ENCODE data around the gene USP49. TPM values are rescaled to one million over a fixed set of nuclear protein-coding genes. Genes with fewer than 3 reads are reported as not detected.

USP49 gene
- total and polyA plus RNA-seq, 2 of the 13 experiments (the other 11 are each of a cell fraction or from before 2014, with no cell fraction given): 2.9 to 4.3 TPM

- Histone ChIP-seq H3K4me2 (ENCODE audit: low read depth, low read length) (no peak overlapping the region), H3K79me2 (ENCODE audit: insufficient read depth, low read length) (no peaks in the 10 kb centered on the region), H3K9me3 (ENCODE audit: low read length) (no peaks in the 10 kb centered on the region), H3K4me1 (ENCODE audit: insufficient read depth, low read length) (no peaks in the 10 kb centered on the region), H3K4me3 (replicated peaks in 1 of 3; ENCODE audit: insufficient read depth in 1 of 3, low read depth in 2 of 3, low read length in 3 of 3) (no peak overlapping the region), H3K36me3 (replicated peaks in 1 of 2; ENCODE audit: control insufficient read depth in 1 of 2, insufficient read depth in 2 of 2, low read length in 2 of 2) (no peaks in the 10 kb centered on the region), H3K27ac (ENCODE audit: extremely low read length, insufficient read depth, low read length) (no peak overlapping the region), H3K27me3 (ENCODE audit: control insufficient read depth in 1 of 2, insufficient read depth in 2 of 2, low read length in 2 of 2) (no peaks in the 10 kb centered on the region; a peak in 1 of 5 replicates), H3K9ac (ENCODE audit: insufficient read depth, low read depth, low read length) (no peak overlapping the region), H2AFZ (ENCODE audit: low read length) (no peak overlapping the region), H4K20me1 (ENCODE audit: insufficient read depth, low read length) (no peaks in the 10 kb centered on the region)
- BruUV-seq (replicated peaks): no TSS peak
- 92% methylated on average over 4 of the region's 4 CpGs for WGBS (ENCODE audit: low lambda C conversion rate)
- in situ Hi-C loops (cut with HindIII; ENCODE audit: extremely low pct_ligation_motif_present, low pct_unique_long_range_greater_than_20kb) (no loop called here), intact Hi-C loops (cut with micrococcal nuclease; ENCODE audit: unreplicated experiment) (no loop called here)
- no peak for TF ChIP-seq ZBTB1 (CRISPR knock-in tag; IDR thresholded peaks at IDR 0.05; ENCODE audit: borderline replicate concordance)
- TF ChIP-seq TFDP2 (CRISPR knock-in tag; IDR thresholded peaks at IDR 0.05): no peak
- TF ChIP-seq ZFP37 (CRISPR knock-in tag; IDR thresholded peaks at IDR 0.05; ENCODE audit: borderline replicate concordance): no peak
- TF ChIP-seq ZHX2 (IDR thresholded peaks at IDR 0.05; ENCODE audit: low read depth): no peak
- TF ChIP-seq ZHX2 (CRISPR knock-in tag; IDR thresholded peaks at IDR 0.05; ENCODE audit: borderline replicate concordance): no peak
- no peak for TF ChIP-seq NFKB2 (CRISPR knock-in tag; IDR thresholded peaks at IDR 0.05; ENCODE audit: borderline replicate concordance)
- no peak for TF ChIP-seq ZUFSP (CRISPR knock-in tag; IDR thresholded peaks at IDR 0.05; ENCODE audit: borderline replicate concordance)
- TF ChIP-seq ZNF850 (CRISPR knock-in tag; conservative IDR thresholded peaks at IDR 0.05): no peak
- no peak for TF ChIP-seq HNRNPLL (IDR thresholded peaks at IDR 0.05; ENCODE audit: low read depth, low read length, poor library complexity, severe bottlenecking)
- no peak for DNase-seq (ENCODE audit: low spot score)
- CTCF ChIA-PET (ENCODE audit: low intra/inter-chr PET ratio, low total read pairs): no interaction called here
- no peak for FAIRE-seq
- ATAC-seq: no peak
- POLR2A ChIA-PET: no interaction called here
Measured at GRCh38 chr6:41821266-41821665, 73.9 kb downstream of the USP49 start.
